Choroid plexus epithelial cell (primary cell): ENCODE data around the gene SIT1.

Experiments
- DNase-seq: peaks from one replicate; pipeline ENCODE4 v3.0.0-alpha.2; 2010; ENCODE audit warnings: low read depth
- H3K4me3 ChIP-seq: 2 replicates; pipeline ENCODE4 v1.5.1; 2011; ENCODE audit warnings: low read depth, mild to moderate bottlenecking, control low read depth, low read length, moderate library complexity
- CTCF ChIP-seq: conservative IDR thresholded peaks from 2 replicates; pipeline ENCODE4 v1.5.1; 2011; ENCODE audit warnings: low read depth, mild to moderate bottlenecking, control low read depth, inconsistent platforms, low read length, moderate library complexity

SIT1 gene

DNA sequence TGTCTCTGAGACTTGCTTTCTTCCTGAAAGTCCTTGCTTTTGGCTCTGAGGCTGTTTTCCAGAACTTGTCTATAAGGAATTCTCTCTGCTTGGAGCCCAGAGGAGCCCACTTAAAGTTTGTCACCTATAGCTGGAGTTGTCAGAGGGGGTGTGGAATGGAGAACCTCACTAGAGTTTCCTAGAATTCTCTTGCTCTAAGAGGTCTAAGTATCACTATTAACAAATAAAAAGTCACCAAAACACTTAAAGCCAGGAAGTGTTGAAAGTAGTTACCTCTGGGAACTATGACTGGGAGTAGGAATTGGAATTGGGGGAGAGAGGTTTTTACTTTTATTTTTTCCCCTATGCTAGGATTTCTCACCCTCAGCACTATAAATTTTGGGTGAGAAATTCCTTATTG lies 15.0 kb downstream of the SIT1 start:
- TF ChIP-seq CTCF: no peak
- no peak overlapping the region for H3K4me3 ChIP-seq
- no peak for DNase-seq

GRCh38 chr9:35629597-35629996 lies 21.1 kb downstream of the SIT1 start:
- no peak for DNase-seq
- TF ChIP-seq CTCF: no peak
- H3K4me3 ChIP-seq: no peak overlapping the region

DNA sequence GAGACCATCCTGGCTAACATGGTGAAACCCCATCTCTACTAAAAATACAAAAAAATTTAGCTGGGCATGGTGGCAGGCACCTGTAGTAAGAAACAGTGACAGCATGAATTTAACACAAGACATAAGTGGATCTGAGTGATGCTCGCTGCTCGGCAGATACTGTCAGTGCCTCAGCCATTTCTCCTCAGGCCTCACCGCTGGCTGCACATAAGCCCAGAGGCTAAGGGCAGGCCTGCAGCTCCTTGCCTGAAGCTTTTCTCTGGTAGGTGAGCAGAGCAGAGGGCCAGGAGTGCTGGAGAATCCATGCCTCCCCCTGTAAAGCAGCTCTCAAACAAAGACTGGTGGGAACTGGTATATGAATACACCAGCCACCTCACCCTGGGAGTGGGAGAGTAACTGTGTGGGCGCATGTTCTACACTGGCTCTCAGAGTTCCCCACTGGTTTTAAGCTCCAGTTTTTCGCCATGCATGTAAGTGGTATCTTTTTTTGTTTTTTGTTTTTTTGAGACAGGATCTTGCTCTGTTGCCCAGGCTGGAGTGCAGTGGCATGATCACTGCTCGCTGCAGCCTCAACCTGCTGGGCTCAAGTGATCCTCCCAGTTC lies 22.2 kb downstream of the SIT1 start:
- no peak for DNase-seq

GRCh38 chr9:35627575-35627974 lies 23.2 kb downstream of the SIT1 start:
- TF ChIP-seq CTCF: no peak
- H3K4me3 ChIP-seq: no peak overlapping the region
- DNase-seq: no peak

More for the DNA sequence above, 22.2 kb downstream of the SIT1 start:
- no peak for TF ChIP-seq CTCF
- no peak overlapping the region for H3K4me3 ChIP-seq

GRCh38 chr9:35619800-35620158 lies 31.0 kb downstream of the SIT1 start:
- DNase-seq: no peak
- TF ChIP-seq CTCF: no peak
- no peak overlapping the region for H3K4me3 ChIP-seq

DNA sequence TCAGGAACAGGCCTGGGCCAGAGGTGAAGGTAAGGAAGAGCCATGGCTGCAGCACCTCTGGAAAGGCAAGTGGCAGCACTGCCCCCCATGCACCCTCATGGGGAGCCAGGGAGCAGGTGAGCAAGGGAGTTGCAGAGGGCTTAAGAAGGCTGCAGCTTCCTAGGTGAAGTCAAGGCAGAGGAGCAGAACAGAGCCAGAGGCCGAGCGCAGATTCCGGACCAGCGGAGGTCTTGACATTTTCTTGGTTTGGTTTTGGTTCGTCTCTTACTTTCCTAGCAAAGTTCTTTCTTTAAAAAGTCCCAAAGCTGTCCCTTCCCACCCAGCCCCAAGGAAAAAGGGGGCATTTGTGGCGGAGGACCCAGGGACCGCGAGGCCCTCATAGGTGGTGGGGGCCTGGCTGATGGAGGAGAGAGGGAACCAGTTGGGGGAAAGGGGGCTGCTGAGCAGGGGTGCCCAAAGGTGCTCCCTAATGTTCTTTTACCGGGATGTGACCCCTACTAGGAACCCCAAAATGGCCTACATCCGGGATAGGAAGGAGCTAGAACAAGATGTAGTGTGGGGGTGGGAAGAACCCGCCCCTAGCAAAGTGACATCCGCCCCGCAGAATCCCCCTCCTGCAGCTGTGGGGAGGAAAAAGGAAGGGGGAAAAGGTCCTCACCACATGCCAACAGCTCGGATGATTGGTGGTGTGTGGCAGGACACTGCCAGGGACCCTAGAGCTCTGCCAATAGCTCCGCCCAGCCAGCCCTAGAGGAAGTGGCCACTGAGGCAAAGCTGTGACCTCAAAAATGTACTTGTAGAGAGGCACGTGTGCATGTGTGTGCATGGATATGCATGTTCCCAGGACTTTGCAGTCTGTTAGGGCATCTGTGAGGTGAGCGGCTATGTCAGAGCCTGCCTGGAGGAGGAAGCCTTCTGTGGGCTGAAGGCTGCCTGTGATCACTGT lies 31.6 kb downstream of the SIT1 start:
- no peak overlapping the region for H3K4me3 ChIP-seq
- peak; percentile 13 for DNase-seq
- TF ChIP-seq CTCF: no peak

- no peak for TF ChIP-seq CTCF
- DNase-seq: no peak
- peak within 1 kb of the TSS; percentile 39 for H3K4me3 ChIP-seq
These were observed 32.4 kb downstream of the SIT1 start, which contains the start of gene CD72 for GRCh38 chr9:35618325-35618727. Gene CD72 (minus strand): TSS chr9:35618413. CDS start chr9:35618303, 110 bp downstream.
